Activated CD4-positive, alpha-beta T cell treated with anti-CD3 and anti-CD28 coated beads, Interleukin-2, Interleukin-6, amounts not matched to agents 100 ng/mL and 50 ng/mL, durations not matched to agents 16 hours and 8 hours (primary cell): ENCODE results near the gene UGGT1.
"Not testable (repeated sequence)": the region's sequence is repeated elsewhere in the genome, so short reads cannot be mapped to it uniquely, and the experiment has no call there.

Experiments used
- DNase-seq: peaks from one replicate; pipeline ENCODE4 v3.0.0-alpha.2; 2020

UGGT1 gene

GRCh38 chr2:128178149-128178649 lies 87.2 kb downstream of the UGGT1 start:
- DNase-seq, result no peak

- DNase-seq, result peak; percentile 53
These were observed 87.9 kb downstream of the UGGT1 start for GRCh38 chr2:128178650-128179460.

DNA sequence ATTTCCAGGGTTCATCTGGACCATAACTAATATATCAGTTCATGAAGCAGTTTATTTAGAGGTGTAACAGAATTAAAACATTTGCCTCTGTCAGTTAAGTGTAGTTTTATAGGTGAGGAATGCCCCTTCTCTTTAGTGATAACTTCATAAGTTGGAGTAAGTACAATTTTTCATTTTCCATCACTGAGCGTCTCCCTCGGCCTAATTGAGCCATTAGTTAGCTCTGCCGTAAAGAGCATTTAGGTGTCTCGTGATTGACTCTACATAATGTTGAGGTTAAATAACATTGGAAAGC lies 88.4 kb downstream of the UGGT1 start:
- no peak for DNase-seq

DNA sequence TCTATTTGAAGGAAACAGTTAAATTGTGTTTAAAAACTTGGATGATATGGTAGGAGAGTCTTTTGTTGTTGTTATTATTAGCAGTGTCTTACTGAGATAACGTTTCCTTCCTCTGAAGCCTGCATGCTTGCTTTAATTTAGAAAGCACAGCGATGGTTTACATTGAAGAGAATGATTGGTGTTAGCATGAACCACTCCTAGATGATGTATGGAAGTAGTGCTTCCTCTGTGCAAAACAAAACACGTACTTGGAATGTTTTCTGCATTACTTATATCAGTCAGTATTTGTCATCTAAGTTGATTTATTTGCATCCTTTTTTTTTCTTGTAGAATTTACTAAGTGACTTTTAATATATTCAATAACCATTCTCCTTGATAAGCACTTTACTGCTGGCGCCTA lies 89.0 kb downstream of the UGGT1 start:
- no peak for DNase-seq

DNA sequence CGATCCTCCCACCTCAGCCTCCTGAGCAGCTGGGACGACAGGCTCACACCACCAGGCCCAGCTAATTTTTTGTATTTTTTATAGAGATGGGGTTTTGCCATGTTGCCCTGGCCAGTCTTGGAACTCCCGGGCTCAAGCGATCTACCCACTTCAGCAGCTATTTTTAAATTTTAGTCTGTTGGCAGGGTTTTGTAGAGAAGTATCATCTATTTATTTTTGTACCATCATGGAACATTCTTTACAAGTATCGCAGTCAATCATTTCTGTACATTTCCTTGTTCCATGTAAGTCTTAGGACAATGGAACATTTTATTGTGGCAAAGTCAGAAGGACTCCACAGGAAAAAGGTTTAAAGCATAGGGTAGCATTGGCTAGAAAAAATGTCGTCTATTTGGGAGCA lies 94.6 kb downstream of the UGGT1 start:
- DNase-seq, result no peak

GRCh38 chr2:128187032-128187654 lies 96.1 kb downstream of the UGGT1 start:
- no peak for DNase-seq

DNA sequence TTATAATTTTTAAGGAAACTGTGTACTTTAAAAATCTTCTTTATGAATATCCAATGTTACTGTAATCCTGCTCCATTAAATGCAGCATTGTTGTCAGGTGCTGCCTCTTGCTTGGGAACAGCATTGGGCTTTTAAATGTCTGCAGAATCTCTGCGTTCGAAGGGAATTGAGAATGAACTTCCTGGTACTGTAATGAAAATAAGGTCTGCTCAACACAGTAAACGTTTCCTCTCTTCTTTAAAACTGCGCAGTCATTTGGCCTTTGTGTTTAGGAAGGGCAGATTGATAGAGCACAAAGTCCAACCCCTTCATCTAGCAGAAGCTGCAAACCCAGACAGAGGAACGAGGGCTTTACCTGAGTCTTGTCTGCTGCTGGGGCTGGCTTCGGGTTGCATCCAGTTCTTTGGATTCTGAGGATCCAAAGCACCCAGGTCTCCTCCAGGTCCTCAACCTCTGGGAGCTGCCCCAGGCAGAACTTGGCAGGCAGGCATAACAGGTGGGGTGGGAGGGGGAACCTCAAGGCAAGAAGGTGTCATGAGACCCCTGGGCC lies 104.5 kb downstream of the UGGT1 start:
- no peak for DNase-seq

- no peak for DNase-seq
These were observed 105.0 kb downstream of the UGGT1 start for GRCh38 chr2:128196026-128196425.

- DNase-seq, result no peak
These were observed 105.5 kb downstream of the UGGT1 start for GRCh38 chr2:128196471-128196931.

GRCh38 chr2:128197059-128197458 lies 106.1 kb downstream of the UGGT1 start:
- DNase-seq, result peak; percentile 8

GRCh38 chr2:128198656-128199055 lies 107.7 kb downstream of the UGGT1 start:
- no peak for DNase-seq

DNA sequence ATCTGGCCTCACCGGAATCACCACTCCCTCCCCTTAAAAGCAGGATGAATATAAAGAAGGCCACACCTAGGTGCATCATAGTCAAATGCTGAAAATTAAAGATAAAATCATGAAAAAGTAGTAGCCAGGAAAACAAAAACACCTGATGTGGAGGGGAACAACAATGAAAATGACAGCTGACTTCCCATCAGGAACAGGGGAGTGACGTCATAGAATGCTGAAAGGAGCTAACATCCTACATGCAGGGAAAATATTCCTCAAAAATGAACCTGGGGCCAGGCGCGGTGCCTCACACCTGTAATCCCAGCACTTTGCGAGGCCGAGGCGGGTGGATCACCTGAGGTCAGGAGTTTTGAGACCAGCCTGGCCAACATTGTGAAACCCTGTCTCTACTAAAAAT lies 108.1 kb downstream of the UGGT1 start:
- DNase-seq, result no peak

GRCh38 chr2:128202791-128203190 lies 111.8 kb downstream of the UGGT1 start:
- no peak for DNase-seq

- DNase-seq, result no peak
These were observed 115.2 kb downstream of the UGGT1 start for GRCh38 chr2:128206245-128206644.

GRCh38 chr2:128208023-128208422 lies 117.0 kb downstream of the UGGT1 start:
- DNase-seq, result no peak

GRCh38 chr2:128208631-128209324 lies 117.8 kb downstream of the UGGT1 start:
- DNase-seq, result not testable (repeated sequence)

DNA sequence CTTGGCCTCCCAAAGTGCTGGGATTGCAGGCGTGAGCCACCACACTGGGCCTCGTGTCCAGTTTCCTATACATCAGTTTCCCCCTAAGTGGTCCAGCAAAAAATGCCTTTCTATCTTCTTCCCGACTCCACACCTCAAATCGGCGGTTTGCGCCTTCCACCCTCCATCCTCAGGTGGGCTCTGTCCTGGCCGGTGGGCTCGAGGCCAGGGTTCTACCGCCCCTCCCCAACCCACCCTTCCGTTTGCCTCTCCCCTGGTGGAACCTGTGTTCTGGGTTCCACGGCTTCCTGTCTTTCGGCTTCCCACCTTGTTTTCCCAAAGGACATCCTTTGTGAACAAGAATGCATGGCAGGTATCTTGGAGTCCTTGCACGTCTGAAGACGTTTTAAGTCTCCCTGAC lies 123.3 kb downstream of the UGGT1 start:
- DNase-seq, result no peak

DNA sequence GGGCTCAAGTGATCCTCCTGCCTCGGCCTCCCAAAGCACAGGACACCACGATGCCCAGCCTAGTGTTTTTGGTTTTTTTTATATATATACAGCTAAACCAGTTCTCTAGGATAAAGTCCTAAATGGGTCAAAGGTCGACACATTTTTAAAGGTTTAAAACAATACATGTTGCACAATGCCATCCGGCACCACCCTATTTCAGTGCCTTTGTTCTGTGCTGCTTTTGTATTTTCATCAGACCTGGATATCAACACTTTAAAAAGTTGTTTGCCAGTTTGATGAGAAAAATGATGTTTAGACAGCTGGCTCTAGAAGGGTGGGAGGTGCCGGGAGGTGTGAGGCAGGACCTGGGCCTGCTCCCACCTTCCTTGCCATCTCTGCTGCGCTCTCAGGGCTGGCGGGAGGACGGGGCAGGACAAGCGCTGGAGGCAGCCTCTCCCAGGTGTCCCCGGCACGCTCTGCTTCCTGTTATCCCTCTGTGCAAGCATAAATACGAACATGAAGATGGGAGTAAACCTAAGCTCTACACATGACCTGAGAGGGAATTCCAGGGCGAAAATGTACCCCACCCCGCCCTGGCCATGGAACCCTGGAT lies 124.0 kb downstream of the UGGT1 start:
- DNase-seq, result no peak

- DNase-seq, result no peak
These were observed 125.1 kb downstream of the UGGT1 start for GRCh38 chr2:128215897-128216642.

DNA sequence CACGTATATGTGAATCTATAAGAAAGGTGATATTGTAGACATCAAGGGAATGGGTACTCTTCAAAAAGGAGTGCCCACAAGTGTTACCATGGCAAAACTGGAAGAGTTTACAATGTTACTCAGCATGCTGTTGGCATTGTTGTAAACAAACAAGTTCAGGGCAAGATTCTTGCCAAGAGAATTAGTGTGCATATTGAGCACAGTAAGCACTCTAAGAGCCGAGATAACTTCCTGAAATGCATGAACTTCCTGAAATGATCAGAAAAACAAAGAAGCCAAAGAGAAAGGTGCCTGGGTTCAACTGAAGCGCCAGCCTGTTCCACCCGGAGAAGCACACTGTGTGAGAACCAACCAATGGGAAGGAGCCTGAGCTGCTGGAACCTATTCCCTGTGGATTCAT lies 126.7 kb downstream of the UGGT1 start:
- DNase-seq, result no peak

GRCh38 chr2:128219891-128220290 lies 128.9 kb downstream of the UGGT1 start:
- no peak for DNase-seq

GRCh38 chr2:128227862-128228261 lies 136.9 kb downstream of the UGGT1 start:
- no peak for DNase-seq
